Activated T-cell treated with anti-CD3 and anti-CD28 coated beads, Interleukin-2, amount 50 U/mL, for 72 hours (primary cell): ENCODE data around the gene UNC13B. TPM values are rescaled to one million over a fixed set of nuclear protein-coding genes. Genes with fewer than 3 reads are reported as not detected.
"Not testable (repeated sequence)": the region's sequence is repeated elsewhere in the genome, so short reads cannot be mapped to it uniquely, and the experiment has no call there.

Source experiments
- ATAC-seq, 2 donors: fragments of 150-1000 bp; cut with Tn5 transposase; replicated peaks in 1 of 2; 2 replicates each; pipeline ENCODE4 v1.10.0; 2021; ENCODE audit warnings: moderate library complexity in 2 of 2, mild to moderate bottlenecking in 1 of 2
- DNase-seq, 2 donors: peaks; one replicate each; pipeline ENCODE4 v3.0.0; 2021 to 2022; ENCODE audit warnings: mixed read lengths in 1 of 2
- H3K27ac Mint-ChIP-seq: one replicate; pipeline ENCODE4 v1.8.0; 2022; ENCODE audit warnings: mild to moderate bottlenecking, moderate library complexity, mixed read lengths
- H3K27me3 Mint-ChIP-seq: one replicate; pipeline ENCODE4 v1.8.0; 2022; ENCODE audit warnings: low read depth, mixed read lengths
- H3K36me3 Mint-ChIP-seq, 2 donors: one replicate each; pipeline ENCODE4 v1.8.0; 2022; ENCODE audit warnings: mixed read lengths in 2 of 2, mild to moderate bottlenecking in 1 of 2; ENCODE audit not compliant: insufficient read depth in 2 of 2
- H3K4me1 Mint-ChIP-seq: one replicate; pipeline ENCODE4 v1.8.0; 2022; ENCODE audit warnings: low read depth, mixed read lengths
- H3K4me3 Mint-ChIP-seq, 2 donors: one replicate each; pipeline ENCODE4 v1.8.0; 2022; ENCODE audit warnings: mild to moderate bottlenecking in 2 of 2, mixed read lengths in 2 of 2, moderate library complexity in 2 of 2
- H3K9me3 Mint-ChIP-seq, 2 donors: one replicate each; pipeline ENCODE4 v1.8.0; 2022; ENCODE audit warnings: mixed read lengths in 2 of 2
- total RNA-seq, 2 donors: library from RNA; stranded (reverse); gene quantifications; one replicate each; pipeline ENCODE4 v1.2.3, GENCODE V29; 2022

The UNC13B gene
- total RNA-seq, 2 donors from 2014 or later, result 0.91 to 1.2 TPM

DNA sequence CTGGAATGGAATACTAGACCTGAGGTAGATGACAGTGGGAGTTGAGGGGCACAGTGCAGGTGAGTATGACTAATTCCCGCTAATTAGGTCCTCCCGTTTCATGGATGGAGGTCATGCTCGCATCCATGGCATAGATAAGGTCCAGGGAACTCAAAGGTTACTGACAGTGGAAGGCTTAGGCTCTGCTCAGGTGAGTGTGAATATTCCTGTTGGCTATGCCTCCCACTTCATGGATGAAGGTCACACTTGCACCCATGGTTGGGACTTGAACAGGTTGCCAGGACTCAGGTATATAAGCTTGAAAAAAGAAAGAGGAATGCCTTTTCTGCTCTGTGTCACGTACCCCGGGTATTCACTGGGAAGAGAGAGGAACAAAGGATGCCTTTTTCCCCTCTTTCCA is 19.8 kb upstream of the UNC13B start:
- Mint-ChIP-seq H3K27ac (no peak overlapping the region), H3K4me1 (no peaks in the 10 kb centered on the region), H3K27me3 (no peaks in the 10 kb centered on the region), H3K9me3 (peaks cover 2 to 4% of the 10 kb centered on the region in 2 donors), H3K4me3 (no peak overlapping the region), H3K36me3 (peaks cover 1 to 11% of the 10 kb centered on the region in 2 donors)
- DNase-seq, result no peak
- no peak for ATAC-seq

DNA sequence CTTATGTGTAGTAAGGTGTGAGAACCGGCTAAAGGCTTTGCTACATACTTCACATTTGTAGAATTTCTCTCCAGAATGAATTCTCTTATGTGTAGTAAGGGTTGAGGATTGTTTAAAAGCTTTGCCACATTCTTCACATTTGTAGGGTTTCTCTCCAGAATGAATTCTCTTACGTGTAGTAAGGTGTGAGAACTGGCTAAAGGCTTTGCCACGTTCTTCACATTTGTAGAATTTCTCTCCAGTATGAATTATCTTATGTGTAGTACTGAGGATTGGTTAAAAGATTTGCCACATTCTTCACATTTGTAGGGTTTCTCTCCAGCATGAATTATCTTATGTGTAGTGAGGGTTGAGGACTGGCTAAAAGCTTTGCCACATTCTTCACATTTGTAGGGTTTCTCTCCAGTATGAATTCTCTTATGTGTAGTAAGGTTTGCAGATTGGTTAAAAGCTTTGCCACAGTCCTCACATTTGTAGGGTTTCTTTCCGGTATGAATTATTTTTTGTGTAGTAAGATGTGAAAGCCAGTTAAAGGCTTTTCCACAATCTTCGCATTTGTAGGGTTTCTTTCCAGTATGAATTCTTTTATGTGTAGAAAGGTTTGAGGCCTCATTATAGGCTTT is 13.8 kb upstream of the UNC13B start:
- not testable (repeated sequence) for H3K27ac Mint-ChIP-seq, H3K4me3 Mint-ChIP-seq, DNase-seq, H3K4me1 Mint-ChIP-seq, H3K27me3 Mint-ChIP-seq, ATAC-seq
- H3K36me3 Mint-ChIP-seq, result peaks cover 19 to 25% of the 10 kb centered on the region in 2 donors
- H3K9me3 Mint-ChIP-seq, result peaks cover 18 to 20% of the 10 kb centered on the region in 2 donors

DNA sequence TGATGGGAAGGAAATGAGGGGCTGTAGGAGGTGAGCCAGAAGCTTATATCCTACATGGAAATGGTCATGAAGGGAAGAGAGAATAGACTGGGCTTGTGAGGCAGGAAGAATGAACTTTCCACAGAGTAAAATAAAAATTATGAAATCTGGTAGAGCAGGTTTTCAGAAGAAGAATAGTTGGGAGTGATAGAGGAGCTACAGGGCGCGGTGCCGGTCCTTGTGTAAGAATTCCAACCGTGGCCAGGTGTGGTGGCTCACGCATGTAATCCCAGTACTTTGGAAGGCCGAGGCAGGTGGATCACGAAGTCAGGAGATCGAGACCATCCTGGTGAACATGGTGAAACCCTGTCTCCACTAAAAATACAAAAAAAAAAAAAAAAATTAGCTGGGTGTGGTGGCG is 8.9 kb upstream of the UNC13B start:
- Mint-ChIP-seq H3K4me1 (peaks cover under 1% of the 10 kb centered on the region), H3K27ac (no peak overlapping the region), H3K36me3 (peaks cover 15 to 16% of the 10 kb centered on the region in 2 donors), H3K27me3 (no peaks in the 10 kb centered on the region), H3K4me3 (no peak overlapping the region), H3K9me3 (peaks cover 11 to 15% of the 10 kb centered on the region in 2 donors)
- ATAC-seq (no peak), DNase-seq (no peak)

DNA sequence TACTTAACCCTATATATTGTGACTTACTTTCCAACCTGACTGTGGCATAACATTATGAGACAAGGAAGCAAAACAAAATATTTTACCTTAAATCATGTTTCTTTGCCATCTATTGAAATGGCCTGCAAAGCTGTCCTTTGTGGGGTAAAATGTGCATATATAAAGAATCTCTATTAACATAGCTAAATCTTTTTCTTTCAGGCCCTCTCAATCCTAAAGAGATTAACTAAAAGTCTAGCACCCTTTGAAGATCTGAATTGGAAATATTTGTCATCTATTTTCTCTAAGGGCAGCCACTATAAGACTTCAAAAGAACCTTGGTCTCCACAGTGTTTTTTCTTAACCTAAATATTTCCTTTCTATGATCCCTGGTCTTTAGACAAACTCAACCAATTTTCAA is 5.0 kb upstream of the UNC13B start:
- ATAC-seq (no peak), DNase-seq (no peak)
- Mint-ChIP-seq H3K4me1 (peaks cover 10% of the 10 kb centered on the region), H3K27ac (no peak overlapping the region), H3K36me3 (no peaks in the 10 kb centered on the region), H3K4me3 (no peak overlapping the region), H3K27me3 (no peaks in the 10 kb centered on the region), H3K9me3 (no peaks in the 10 kb centered on the region)

DNA sequence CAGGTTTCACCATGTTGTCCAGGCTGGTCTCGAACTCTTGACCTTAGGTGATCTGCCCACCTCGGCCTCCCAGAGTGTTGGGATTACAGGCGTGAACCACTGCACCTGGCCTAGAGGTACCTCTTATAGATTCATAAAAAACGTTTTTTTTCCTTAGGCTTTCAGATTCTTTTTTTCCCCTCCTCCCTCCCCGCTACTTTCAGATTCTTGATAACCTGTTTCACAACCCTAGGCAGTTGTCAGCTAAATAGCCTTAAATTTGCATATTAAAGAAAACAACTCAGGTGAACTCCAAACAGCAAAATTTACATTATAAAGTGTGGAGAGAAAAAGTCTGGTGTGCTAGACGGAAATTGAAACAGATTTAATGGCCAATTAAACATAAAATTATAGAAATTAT is 4.0 kb upstream of the UNC13B start:
- DNase-seq, H3K36me3 Mint-ChIP-seq, H3K27ac Mint-ChIP-seq, H3K4me3 Mint-ChIP-seq, ATAC-seq, H3K27me3 Mint-ChIP-seq, H3K9me3 Mint-ChIP-seq: not testable (repeated sequence)
- H3K4me1 Mint-ChIP-seq, result peaks cover 16% of the 10 kb centered on the region

DNA sequence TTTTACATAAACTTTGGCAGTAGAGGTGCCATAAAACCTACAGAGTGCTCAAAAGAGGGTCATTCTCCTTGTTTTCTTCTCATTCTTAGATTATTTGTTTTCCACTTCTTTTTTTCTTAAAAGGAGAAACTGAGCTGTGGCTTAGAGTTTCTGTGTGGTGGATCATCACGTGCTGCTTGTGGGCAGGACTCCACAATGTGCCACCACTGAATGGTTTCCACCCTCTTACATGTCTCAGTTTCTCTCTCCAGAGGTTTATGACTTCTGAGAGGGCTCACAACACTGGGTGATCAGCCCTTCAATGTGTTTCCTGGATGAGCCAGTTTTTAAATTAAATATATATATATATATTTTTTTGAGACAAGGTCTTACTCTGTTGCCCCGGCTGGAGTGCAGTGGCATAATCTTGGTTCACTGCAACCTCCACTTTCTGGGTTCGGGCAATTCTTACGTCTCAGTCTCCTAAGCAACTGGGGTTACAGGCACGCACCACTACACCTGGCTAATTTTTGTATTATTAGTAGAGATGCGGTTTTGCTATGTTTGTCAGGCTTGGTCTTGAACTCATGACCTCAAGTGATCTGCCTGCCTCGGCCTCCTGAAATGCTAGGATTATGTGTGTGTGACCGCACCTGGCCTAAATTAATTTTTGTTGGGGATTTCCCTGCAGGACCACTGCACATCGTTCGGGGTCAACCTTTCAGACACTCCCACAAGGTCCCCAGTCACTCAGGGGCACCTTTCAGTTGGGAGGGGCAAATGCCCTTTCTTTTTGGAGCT is 3.1 kb upstream of the UNC13B start:
- DNase-seq (no peak), ATAC-seq (no peak)
- Mint-ChIP-seq H3K36me3 (no peaks in the 10 kb centered on the region), H3K27ac (no peak overlapping the region), H3K27me3 (peaks cover 15% of the 10 kb centered on the region), H3K4me1 (peaks cover 19% of the 10 kb centered on the region), H3K9me3 (no peaks in the 10 kb centered on the region), H3K4me3 (no peak overlapping the region)

DNA sequence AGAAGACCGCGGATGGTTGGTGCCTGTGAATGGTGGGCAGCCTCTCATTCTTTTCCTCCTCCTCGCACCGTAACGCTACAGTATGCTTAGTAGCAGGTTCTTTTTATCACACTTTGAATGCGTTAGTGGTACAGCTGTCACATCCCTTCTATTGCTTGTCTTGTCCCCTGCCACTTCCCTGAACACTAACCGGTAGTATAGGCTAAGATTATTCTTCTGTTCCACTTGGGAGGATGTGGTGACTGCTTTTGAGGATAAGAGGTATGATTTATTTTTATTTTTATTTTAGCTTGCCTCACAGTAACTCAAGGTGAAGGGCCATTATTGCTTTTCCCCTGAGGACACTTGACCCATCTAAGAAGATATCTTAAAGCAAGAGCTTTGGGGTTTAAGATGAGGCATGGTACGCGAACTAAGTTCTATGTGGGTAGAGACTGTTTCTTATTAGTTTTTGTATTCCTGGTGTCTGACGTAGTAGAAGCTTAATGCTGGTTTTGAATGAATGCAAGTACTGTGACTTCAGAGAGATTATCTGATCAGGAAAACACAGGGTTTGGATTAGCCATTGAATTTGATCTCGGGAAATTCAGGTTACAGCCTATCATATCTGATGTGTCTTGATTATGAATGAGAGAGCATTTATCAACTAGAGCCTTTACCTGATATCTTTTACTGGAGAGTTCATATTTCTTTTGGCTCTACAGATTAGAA is 951 bp downstream of the UNC13B start:
- ATAC-seq (peak in 1 of 2 donors; percentile 16), DNase-seq (no peak)
- Mint-ChIP-seq H3K27me3 (peaks cover 15% of the 10 kb centered on the region), H3K9me3 (no peaks in the 10 kb centered on the region), H3K4me3 (peak overlapping the region; percentile 92 to 94), H3K4me1 (peaks cover 23% of the 10 kb centered on the region), H3K36me3 (no peaks in the 10 kb centered on the region), H3K27ac (peak overlapping the region; percentile 22)

DNA sequence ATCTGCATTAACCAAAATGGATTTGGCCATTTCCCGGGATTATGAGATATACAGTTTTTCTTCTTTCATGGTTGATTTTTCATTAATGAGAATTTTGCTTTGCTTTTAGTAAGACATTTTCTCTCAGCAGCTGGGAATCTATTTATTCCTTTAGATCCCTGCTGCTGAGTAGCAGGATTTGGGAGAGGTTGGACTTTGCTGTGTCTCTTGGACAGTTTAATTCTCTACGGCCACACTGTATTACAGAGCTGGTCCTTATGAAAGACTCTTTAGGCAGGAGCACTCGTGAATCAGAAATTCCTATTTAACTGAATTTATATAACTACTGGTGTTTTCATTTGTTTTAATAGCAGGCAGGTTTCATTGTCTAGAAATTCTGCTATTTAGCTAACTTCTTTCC is 1.6 kb downstream of the UNC13B start:
- peaks cover 15% of the 10 kb centered on the region for H3K27me3 Mint-ChIP-seq
- no peaks in the 10 kb centered on the region for H3K36me3 Mint-ChIP-seq
- DNase-seq (no peak), ATAC-seq (no peak)
- no peaks in the 10 kb centered on the region for H3K9me3 Mint-ChIP-seq
- H3K27ac Mint-ChIP-seq, result no peak overlapping the region
- H3K4me3 Mint-ChIP-seq, result no peak overlapping the region
- peaks cover 18% of the 10 kb centered on the region for H3K4me1 Mint-ChIP-seq

DNA sequence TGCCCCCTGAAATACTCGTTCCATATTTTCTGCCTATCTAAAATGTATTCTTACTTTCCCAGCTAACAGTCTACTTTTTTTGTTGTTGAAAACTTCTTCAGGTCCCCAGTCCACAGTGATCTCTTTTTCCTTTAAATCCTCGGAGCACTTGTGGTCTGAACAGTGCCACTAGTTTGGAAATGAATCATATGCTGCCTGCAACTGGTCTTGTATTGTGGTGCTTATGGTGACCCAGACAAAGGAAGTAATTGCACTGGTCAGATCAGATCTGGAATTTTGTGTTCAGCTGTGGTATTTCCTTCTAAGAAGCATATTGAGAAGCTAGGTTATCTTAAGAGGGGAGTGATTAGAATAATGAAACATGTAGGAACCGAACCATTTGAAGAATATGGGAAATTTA is 2.9 kb downstream of the UNC13B start:
- Mint-ChIP-seq H3K27me3 (peaks cover 15% of the 10 kb centered on the region), H3K36me3 (no peaks in the 10 kb centered on the region), H3K9me3 (no peaks in the 10 kb centered on the region), H3K4me3 (no peak overlapping the region), H3K4me1 (peaks cover 16% of the 10 kb centered on the region), H3K27ac (no peak overlapping the region)
- ATAC-seq, result no peak
- DNase-seq, result no peak

DNA sequence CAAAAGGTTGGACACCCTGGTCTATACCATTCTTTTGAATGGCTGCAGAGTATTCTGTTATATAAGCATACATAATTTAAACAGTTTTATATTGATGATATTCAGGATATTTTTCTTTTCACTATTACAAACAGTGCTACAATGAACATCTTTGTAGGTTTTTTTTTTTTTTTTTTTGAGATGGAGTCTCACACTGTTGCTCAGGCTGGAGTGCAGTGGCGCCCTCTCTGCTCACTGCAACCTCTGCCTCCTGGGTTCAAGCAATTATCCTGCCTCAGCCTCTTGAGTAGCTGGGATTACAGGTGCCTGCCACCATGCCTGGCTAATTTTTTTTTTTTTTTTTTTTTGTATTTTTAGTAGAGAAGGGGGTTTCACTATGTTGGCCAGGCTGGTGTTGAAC is 5.6 kb downstream of the UNC13B start:
- not testable (repeated sequence) for DNase-seq, H3K36me3 Mint-ChIP-seq, H3K27ac Mint-ChIP-seq, H3K9me3 Mint-ChIP-seq, H3K4me3 Mint-ChIP-seq, ATAC-seq
- Mint-ChIP-seq H3K4me1 (peaks cover 10% of the 10 kb centered on the region), H3K27me3 (peaks cover 12% of the 10 kb centered on the region)

DNA sequence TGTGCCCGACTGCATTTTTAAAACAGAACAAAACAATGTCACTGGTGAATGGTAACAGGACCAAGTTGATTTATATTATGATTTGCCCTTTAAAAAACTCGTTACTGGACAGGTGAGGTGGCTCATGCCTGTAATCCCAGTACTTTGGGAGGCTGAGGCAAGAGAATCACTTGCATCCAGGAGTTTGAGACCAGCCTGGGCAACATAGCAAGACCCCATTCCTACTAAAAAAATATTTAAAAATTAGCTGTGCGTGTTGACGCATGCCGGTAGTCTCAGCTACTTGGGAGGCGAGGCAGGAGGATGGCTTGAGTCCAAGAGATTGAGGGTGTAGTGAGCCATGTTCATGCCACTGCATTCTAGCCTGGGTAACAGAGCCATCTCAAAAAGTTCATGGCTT is 7.2 kb downstream of the UNC13B start:
- no peaks in the 10 kb centered on the region for H3K9me3 Mint-ChIP-seq
- DNase-seq (no peak), ATAC-seq (no peak)
- no peak overlapping the region for H3K4me3 Mint-ChIP-seq
- H3K27ac Mint-ChIP-seq, result no peak overlapping the region
- no peaks in the 10 kb centered on the region for H3K27me3 Mint-ChIP-seq
- H3K36me3 Mint-ChIP-seq, result no peaks in the 10 kb centered on the region
- peaks cover 4% of the 10 kb centered on the region for H3K4me1 Mint-ChIP-seq

DNA sequence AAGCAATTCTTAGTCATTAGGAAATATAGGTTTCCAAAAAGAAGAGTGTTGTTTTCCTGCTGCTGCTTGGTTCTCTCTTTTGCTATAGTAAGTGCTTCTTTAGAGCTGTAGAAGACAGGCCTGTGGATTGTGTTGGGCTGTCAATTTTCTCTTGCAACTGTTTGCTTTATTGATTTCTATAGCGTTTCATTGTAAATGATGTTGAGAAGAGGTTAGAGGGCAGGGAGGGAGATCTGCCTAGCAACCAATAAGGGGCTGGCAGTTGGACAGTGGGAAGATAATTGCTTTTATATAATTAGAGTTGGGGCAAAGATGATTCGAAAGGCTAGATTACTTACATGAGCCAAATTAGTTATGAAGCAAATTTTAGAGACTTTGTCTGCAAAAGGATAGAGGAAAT is 11.1 kb downstream of the UNC13B start:
- Mint-ChIP-seq H3K27me3 (no peaks in the 10 kb centered on the region), H3K27ac (no peak overlapping the region), H3K4me3 (no peak overlapping the region), H3K4me1 (no peaks in the 10 kb centered on the region), H3K9me3 (peaks cover 0 to 2% of the 10 kb centered on the region in 2 donors), H3K36me3 (no peaks in the 10 kb centered on the region)
- ATAC-seq, result no peak
- no peak for DNase-seq

DNA sequence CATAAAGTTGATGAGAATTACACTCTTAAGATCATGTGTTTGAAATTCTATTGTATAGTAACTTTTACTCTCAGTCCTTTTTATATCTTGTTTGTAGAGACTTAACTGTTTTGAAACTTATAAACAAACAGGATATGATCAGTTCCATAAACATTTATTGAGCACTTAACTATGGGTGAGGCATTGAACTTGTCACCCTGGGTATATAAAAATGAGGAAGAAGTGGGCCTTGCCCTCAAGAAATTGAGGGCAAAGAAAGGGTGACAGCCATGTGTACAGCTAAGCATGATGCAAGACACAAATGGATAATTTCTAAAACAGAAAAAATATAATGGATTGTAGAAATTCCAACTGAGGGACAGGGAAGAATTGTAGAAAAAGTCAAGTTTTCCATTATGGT is 15.7 kb downstream of the UNC13B start:
- H3K9me3 Mint-ChIP-seq, result peaks cover 0 to 2% of the 10 kb centered on the region in 2 donors
- no peaks in the 10 kb centered on the region for H3K36me3 Mint-ChIP-seq
- no peaks in the 10 kb centered on the region for H3K27me3 Mint-ChIP-seq
- ATAC-seq (no peak), DNase-seq (no peak)
- no peaks in the 10 kb centered on the region for H3K4me1 Mint-ChIP-seq
- no peak overlapping the region for H3K4me3 Mint-ChIP-seq
- no peak overlapping the region for H3K27ac Mint-ChIP-seq
